Immature natural killer cell (primary cell): ENCODE measurements around the gene CASZ1. TPM values are rescaled to one million over a fixed set of nuclear protein-coding genes. Genes with fewer than 3 reads are reported as not detected.

ENCODE experiments used
- DNase-seq, 3 donors: peaks; one replicate each; pipeline ENCODE4 v3.0.0; 2022; ENCODE audit warnings: mixed read lengths in 1 of 3
- H3K27ac Mint-ChIP-seq, 6 donors: one replicate each; pipeline ENCODE4 v1.8.0; 2020; ENCODE audit warnings: mixed read lengths in 6 of 6, mild to moderate bottlenecking in 5 of 6, inconsistent platforms in 4 of 6, moderate library complexity in 3 of 6
- H3K27me3 Mint-ChIP-seq, 3 donors: one replicate each; pipeline ENCODE4 v1.8.0; 2020 to 2021; ENCODE audit warnings: low read depth in 3 of 3, mild to moderate bottlenecking in 3 of 3, mixed read lengths in 3 of 3, moderate library complexity in 3 of 3, inconsistent platforms in 1 of 3
- H3K36me3 Mint-ChIP-seq, 3 donors: one replicate each; pipeline ENCODE4 v1.8.0; 2020; ENCODE audit warnings: mixed read lengths in 3 of 3, inconsistent platforms in 2 of 3, mild to moderate bottlenecking in 2 of 3
- H3K4me1 Mint-ChIP-seq, 2 donors: one replicate each; pipeline ENCODE4 v1.8.0; 2020; ENCODE audit warnings: inconsistent platforms in 2 of 2, mild to moderate bottlenecking in 2 of 2, mixed read lengths in 2 of 2, moderate library complexity in 1 of 2
- H3K4me3 Mint-ChIP-seq, 5 donors: one replicate each; pipeline ENCODE4 v1.8.0; 2020; ENCODE audit warnings: mild to moderate bottlenecking in 5 of 5, mixed read lengths in 5 of 5, inconsistent platforms in 3 of 5, moderate library complexity in 3 of 5
- H3K9me3 Mint-ChIP-seq, 6 donors: one replicate each; pipeline ENCODE4 v1.8.0; 2020; ENCODE audit warnings: mild to moderate bottlenecking in 6 of 6, mixed read lengths in 6 of 6, inconsistent platforms in 4 of 6, moderate library complexity in 3 of 6
- polyA plus RNA-seq, 3 donors: library from polyadenylated mRNA; unstranded; fragments of 300-500 nt; fragmentation: Illumina TruSeq; gene quantifications; one replicate each; pipeline ENCODE4 v1.2.3, GENCODE V29; 2021

The CASZ1 gene
- polyA plus RNA-seq, 3 donors from 2014 or later, result 1.0 to 6.5 (median 1.9) TPM

DNA sequence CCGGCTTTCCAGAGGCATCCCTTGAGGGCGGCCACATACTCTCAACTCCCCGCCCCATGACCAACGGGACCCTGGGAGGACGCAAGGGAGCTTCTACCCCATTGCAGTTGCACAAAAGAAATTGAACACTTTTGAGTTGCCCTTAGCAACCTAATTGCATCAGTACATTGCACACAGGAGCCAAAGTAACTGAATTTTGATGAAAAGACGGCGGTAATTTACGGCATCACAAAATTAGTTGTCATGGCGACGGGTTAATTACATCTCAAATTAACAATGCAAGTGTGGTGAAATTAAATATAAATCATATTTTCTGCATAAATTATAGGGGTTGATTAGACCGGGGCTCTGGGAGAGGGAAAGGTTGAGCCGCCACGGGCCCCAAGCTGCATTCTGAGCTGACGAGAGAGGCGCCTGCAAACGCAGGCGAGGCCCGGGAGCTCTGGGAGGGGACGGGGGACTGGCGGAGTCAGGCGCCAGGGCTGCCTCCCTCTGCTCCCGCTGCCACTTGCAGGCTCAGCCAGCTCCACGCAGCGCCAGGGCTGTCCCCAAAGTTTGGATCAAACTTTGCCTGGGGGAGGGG is 61.4 kb downstream of the CASZ1 start:
- no peak overlapping the region for H3K4me3 Mint-ChIP-seq
- no peak for DNase-seq
- H3K27me3 Mint-ChIP-seq, result peaks cover 0 to 3% (median 3%) of the 10 kb centered on the region in 3 donors
- no peaks in the 10 kb centered on the region for H3K9me3 Mint-ChIP-seq
- no peak overlapping the region for H3K27ac Mint-ChIP-seq
- H3K4me1 Mint-ChIP-seq, result no peaks in the 10 kb centered on the region
- no peaks in the 10 kb centered on the region for H3K36me3 Mint-ChIP-seq

DNA sequence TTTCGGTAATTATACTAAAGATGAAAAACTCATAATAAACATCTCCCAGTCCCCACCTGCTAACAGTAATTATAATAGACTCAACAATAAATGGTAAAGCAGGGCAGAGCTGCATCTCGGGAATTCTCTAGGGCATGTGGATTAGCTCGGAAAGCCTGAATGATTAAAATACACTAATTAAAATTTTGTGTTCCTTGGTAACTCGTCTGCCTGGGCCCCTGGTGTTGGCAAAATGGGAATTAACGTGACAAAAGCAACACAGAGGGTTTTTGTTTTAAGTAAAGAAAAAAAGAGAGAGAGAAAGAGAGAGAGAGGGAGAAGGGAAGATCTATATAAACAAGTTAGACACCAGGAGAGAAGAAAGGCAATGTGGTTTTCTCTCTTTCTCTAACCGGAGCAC is 62.1 kb downstream of the CASZ1 start:
- no peak overlapping the region for H3K27ac Mint-ChIP-seq
- peaks cover 0 to 3% (median 3%) of the 10 kb centered on the region in 3 donors for H3K27me3 Mint-ChIP-seq
- no peak for DNase-seq
- H3K4me3 Mint-ChIP-seq, result no peak overlapping the region
- H3K9me3 Mint-ChIP-seq, result no peaks in the 10 kb centered on the region
- no peaks in the 10 kb centered on the region for H3K4me1 Mint-ChIP-seq
- no peaks in the 10 kb centered on the region for H3K36me3 Mint-ChIP-seq

DNA sequence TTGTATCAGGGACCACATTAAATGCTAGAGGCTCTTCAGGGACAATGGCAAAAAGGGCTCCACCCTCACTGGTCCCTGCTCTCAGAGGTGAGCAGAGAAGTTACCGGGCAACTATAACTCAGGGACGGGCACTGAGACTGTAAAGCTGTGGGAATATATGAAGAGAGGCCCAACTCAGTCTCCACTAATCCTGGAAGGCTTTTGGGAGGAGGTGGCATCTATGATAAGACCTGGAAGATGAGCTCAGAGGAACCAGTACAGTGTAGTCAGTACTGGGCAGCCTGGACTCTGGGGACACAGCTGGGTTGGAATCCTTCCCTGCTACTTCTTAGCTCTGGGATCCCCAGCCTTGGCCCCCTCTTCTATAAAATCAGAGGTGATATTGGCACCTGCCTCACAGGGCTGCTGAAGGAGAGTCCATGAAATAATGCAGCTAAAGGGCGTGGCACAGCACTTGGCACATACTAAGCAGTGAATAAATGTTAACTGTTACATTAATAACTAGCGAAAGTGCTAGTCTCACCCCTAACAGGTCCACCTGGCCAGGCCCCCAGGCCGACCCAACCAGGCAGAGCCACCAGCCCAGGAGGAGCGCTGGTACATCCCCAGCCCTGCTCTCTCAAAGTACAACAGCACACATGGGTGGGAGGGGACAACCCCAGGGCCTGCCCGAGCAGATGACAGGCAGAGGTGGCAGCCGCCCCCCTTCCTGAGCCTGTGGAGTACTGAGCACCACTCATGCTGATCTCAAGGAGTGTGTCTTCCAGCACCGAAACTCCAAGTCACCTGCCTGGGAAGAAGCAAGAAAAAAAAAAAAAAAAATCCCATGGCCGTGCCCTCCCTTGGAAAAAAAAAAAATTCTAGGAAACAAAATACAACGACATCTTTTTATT is 62.7 kb downstream of the CASZ1 start:
- Mint-ChIP-seq H3K4me1 (no peaks in the 10 kb centered on the region), H3K9me3 (no peaks in the 10 kb centered on the region), H3K4me3 (no peak overlapping the region), H3K27ac (no peak overlapping the region), H3K36me3 (no peaks in the 10 kb centered on the region), H3K27me3 (peaks cover 0 to 3% (median 3%) of the 10 kb centered on the region in 3 donors)
- no peak for DNase-seq

GRCh38 chr1:10730985-10731384 is 65.5 kb downstream of the CASZ1 start:
- Mint-ChIP-seq H3K4me1 (no peaks in the 10 kb centered on the region), H3K27me3 (peaks cover 0 to 3% (median 3%) of the 10 kb centered on the region in 3 donors), H3K27ac (no peak overlapping the region), H3K9me3 (no peaks in the 10 kb centered on the region), H3K36me3 (no peaks in the 10 kb centered on the region), H3K4me3 (no peak overlapping the region)
- DNase-seq, result no peak

DNA sequence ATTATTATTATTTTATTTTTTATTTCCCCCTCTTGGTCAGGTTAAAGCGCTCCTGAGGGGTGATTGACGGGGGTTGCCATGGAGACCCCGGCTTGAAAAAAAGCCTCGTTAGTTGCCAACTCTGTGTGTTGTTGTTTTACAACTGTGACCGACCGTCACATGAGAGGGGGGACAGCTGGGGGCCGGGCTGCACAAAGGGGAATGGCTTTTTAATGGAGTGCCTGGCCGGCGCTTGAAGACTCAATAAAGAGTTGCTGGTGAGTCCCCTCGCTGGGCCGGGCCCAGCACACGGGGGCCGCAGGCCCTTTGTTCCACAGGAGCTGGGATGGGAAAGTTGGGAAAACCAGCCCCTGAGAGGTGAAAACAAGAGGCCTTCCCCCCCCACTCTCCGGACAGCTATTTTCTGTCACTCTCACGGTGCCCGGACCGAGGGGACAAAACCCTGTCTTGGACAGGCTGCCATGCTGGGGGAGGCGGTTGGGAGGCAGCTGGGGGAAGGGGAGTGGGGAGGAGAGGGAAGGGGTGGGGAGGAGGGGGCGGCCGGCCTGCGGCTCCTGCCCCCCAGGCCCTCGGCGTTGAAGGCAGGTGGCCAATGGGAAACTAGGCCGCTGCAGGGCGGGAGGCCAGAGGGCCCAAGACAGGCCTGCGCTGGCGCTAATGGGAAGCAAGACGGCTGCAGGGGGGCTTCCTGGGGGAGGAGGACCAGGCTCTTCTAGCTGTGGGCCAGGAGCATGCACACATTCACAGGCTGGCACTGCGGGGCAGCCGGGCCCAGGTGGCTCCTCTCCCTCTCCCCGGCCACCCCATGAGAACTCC is 67.6 kb downstream of the CASZ1 start:
- no peaks in the 10 kb centered on the region for H3K9me3 Mint-ChIP-seq
- peaks cover 0 to 3% (median 3%) of the 10 kb centered on the region in 3 donors for H3K27me3 Mint-ChIP-seq

GRCh38 chr1:10727751-10728232 is 68.7 kb downstream of the CASZ1 start:
- peaks cover 0 to 2% (median 0%) of the 10 kb centered on the region in 3 donors for H3K27me3 Mint-ChIP-seq
- no peaks in the 10 kb centered on the region for H3K4me1 Mint-ChIP-seq
- no peak overlapping the region for H3K27ac Mint-ChIP-seq
- no peaks in the 10 kb centered on the region for H3K9me3 Mint-ChIP-seq
- DNase-seq, result no peak
- no peaks in the 10 kb centered on the region for H3K36me3 Mint-ChIP-seq
- H3K4me3 Mint-ChIP-seq, result no peak overlapping the region

More for the DNA sequence above, 67.6 kb downstream of the CASZ1 start:
- Mint-ChIP-seq H3K4me1 (no peaks in the 10 kb centered on the region), H3K36me3 (no peaks in the 10 kb centered on the region), H3K4me3 (no peak overlapping the region), H3K27ac (no peak overlapping the region)
- no peak for DNase-seq

GRCh38 chr1:10726355-10726754 is 70.1 kb downstream of the CASZ1 start:
- H3K36me3 Mint-ChIP-seq, result no peaks in the 10 kb centered on the region
- no peak for DNase-seq
- peaks cover 0 to 2% (median 0%) of the 10 kb centered on the region in 3 donors for H3K27me3 Mint-ChIP-seq
- H3K9me3 Mint-ChIP-seq, result no peaks in the 10 kb centered on the region
- no peaks in the 10 kb centered on the region for H3K4me1 Mint-ChIP-seq
- H3K27ac Mint-ChIP-seq, result no peak overlapping the region
- no peak overlapping the region for H3K4me3 Mint-ChIP-seq

- DNase-seq, result no peak
- H3K36me3 Mint-ChIP-seq, result no peaks in the 10 kb centered on the region
- no peaks in the 10 kb centered on the region for H3K9me3 Mint-ChIP-seq
- H3K27me3 Mint-ChIP-seq, result peaks cover 0 to 2% (median 2%) of the 10 kb centered on the region in 3 donors
- peak overlapping the region in 1 of 6 donors; percentile 17 for H3K27ac Mint-ChIP-seq
- no peaks in the 10 kb centered on the region for H3K4me1 Mint-ChIP-seq
- no peak overlapping the region for H3K4me3 Mint-ChIP-seq
Measured at GRCh38 chr1:10724948-10725847, 71.2 kb downstream of the CASZ1 start.

DNA sequence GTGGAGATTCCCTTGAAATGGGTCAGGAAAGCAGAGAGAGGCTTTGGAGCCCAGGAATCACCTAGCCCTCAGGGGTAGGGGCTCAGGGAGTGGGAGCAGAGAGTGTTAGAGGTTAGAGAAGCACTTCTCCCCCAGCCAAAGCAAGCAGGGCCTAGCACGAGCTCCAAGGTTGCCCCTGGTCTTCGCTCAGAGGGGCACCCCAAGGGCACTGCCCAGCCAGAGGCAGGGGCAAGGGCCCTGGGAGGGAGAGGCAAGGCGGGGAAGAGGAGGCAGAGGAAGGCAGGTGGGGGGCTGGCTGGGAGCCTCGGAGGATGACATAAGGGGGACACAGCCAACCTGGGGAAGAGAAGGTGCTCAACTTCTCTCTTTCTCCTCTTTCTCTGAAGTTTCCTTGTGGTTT is 71.9 kb downstream of the CASZ1 start:
- H3K27me3 Mint-ChIP-seq, result peaks cover 0 to 2% (median 2%) of the 10 kb centered on the region in 3 donors
- H3K9me3 Mint-ChIP-seq, result no peaks in the 10 kb centered on the region
- no peak overlapping the region for H3K27ac Mint-ChIP-seq
- H3K4me3 Mint-ChIP-seq, result no peak overlapping the region
- H3K4me1 Mint-ChIP-seq, result no peaks in the 10 kb centered on the region
- DNase-seq, result no peak
- no peaks in the 10 kb centered on the region for H3K36me3 Mint-ChIP-seq

DNA sequence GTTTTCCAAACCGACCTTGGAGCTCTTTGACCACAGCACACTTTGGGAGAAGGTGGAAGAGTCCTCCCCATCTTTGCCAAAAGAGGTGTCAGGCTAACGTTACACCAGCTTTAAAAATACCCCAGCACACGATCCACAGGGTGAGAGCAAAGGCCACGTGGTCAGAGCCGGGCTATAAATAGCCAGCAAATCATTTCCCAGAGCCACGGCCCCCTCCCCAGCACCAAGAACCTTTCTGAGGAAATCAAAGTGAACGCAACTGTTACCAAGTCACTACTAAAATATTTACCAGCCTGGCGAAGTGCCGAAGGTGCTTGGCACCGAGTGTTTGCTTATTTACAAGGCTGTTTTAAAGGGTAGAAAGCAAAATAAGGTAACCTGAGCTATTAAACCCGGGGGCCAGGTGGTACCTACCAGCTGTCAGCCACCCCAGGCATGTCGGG is 72.4 kb downstream of the CASZ1 start:
- H3K27ac Mint-ChIP-seq, result no peak overlapping the region
- DNase-seq, result no peak
- H3K4me3 Mint-ChIP-seq, result no peak overlapping the region
- no peaks in the 10 kb centered on the region for H3K9me3 Mint-ChIP-seq
- H3K27me3 Mint-ChIP-seq, result peaks cover 0 to 2% (median 2%) of the 10 kb centered on the region in 3 donors
- H3K4me1 Mint-ChIP-seq, result no peaks in the 10 kb centered on the region
- no peaks in the 10 kb centered on the region for H3K36me3 Mint-ChIP-seq

- Mint-ChIP-seq H3K4me1 (no peaks in the 10 kb centered on the region), H3K9me3 (no peaks in the 10 kb centered on the region), H3K27me3 (peaks cover 0 to 2% (median 2%) of the 10 kb centered on the region in 3 donors), H3K36me3 (no peaks in the 10 kb centered on the region), H3K27ac (no peak overlapping the region), H3K4me3 (no peak overlapping the region)
- DNase-seq, result no peak
Measured at GRCh38 chr1:10723317-10723716, 73.1 kb downstream of the CASZ1 start.

GRCh38 chr1:10722803-10723202 is 73.6 kb downstream of the CASZ1 start:
- Mint-ChIP-seq H3K9me3 (no peaks in the 10 kb centered on the region), H3K27me3 (peaks cover 0 to 2% (median 2%) of the 10 kb centered on the region in 3 donors), H3K4me3 (no peak overlapping the region), H3K27ac (no peak overlapping the region), H3K4me1 (no peaks in the 10 kb centered on the region), H3K36me3 (no peaks in the 10 kb centered on the region)
- no peak for DNase-seq
